Keratinocyte (primary cell): Measurements from ENCODE around the gene CZIB. TPM values are rescaled to one million over a fixed set of nuclear protein-coding genes. Genes with fewer than 3 reads are reported as not detected.

Experiments
- DNase-seq: peaks from one replicate; pipeline ENCODE4 v3.0.0-alpha.2; 2011; ENCODE audit warnings: low read depth, missing footprints, low spot score
- FAIRE-seq: peaks from 2 replicates; lab custom pipeline; 2011; peaks lifted over from hg19 to GRCh38; lab: Jason Lieb, UNC
- H2AFZ ChIP-seq: 2 replicates; pipeline ENCODE4 v1.6.0; 2012; ENCODE audit warnings: low read length, control low read depth, inconsistent platforms; ENCODE audit not compliant: control insufficient read depth
- H3K27ac ChIP-seq: 2 replicates; pipeline ENCODE4 v1.5.1; 2011; ENCODE audit warnings: low read length; ENCODE audit not compliant: control insufficient read depth, insufficient read depth
- H3K27me3 ChIP-seq: 3 replicates; pipeline ENCODE4 v1.6.0; 2011; ENCODE audit warnings: low read length; ENCODE audit not compliant: control insufficient read depth, insufficient read depth; ENCODE audit errors: extremely low read depth
- H3K36me3 ChIP-seq, 2 experiments: 2 replicates in 1 of 2; 3 replicates in 1 of 2; pipeline ENCODE4 v1.5.1; 2011; ENCODE audit warnings: low read length in 2 of 2, mild to moderate bottlenecking in 1 of 2; ENCODE audit not compliant: control insufficient read depth in 2 of 2, insufficient read depth in 2 of 2; ENCODE audit errors: extremely low read depth in 1 of 2
- H3K4me1 ChIP-seq: 3 replicates; pipeline ENCODE4 v1.5.1; 2011; ENCODE audit warnings: low read length; ENCODE audit not compliant: control insufficient read depth, insufficient read depth; ENCODE audit errors: extremely low read depth
- H3K4me2 ChIP-seq: 3 replicates; pipeline ENCODE4 v1.6.0; 2011; ENCODE audit warnings: low read depth, low read length; ENCODE audit not compliant: control insufficient read depth, insufficient read depth; ENCODE audit errors: extremely low read depth
- H3K4me3 ChIP-seq, 3 experiments: fragments of 200-600 bp in 1 of 3; sonication (generic) in 1 of 3; 2 replicates in 2 of 3; 3 replicates in 1 of 3; pipeline ENCODE4 v1.5.1; 2011 to 2016; ENCODE audit warnings: low read length in 3 of 3, mild to moderate bottlenecking in 3 of 3, control low read depth in 2 of 3, inconsistent platforms in 1 of 3, low read depth in 1 of 3, mixed read lengths in 1 of 3, mixed run types in 1 of 3, moderate library complexity in 1 of 3; ENCODE audit not compliant: control insufficient read depth in 2 of 3, insufficient read depth in 2 of 3; ENCODE audit errors: extremely low read depth in 1 of 3
- H3K79me2 ChIP-seq: 2 replicates; pipeline ENCODE4 v1.6.0; 2012; ENCODE audit warnings: low read length; ENCODE audit not compliant: control insufficient read depth, insufficient read depth
- H3K9ac ChIP-seq: 3 replicates; pipeline ENCODE4 v1.6.0; 2011; ENCODE audit warnings: low read length; ENCODE audit not compliant: control insufficient read depth, insufficient read depth; ENCODE audit errors: extremely low read depth
- H3K9me1 ChIP-seq: 3 replicates; pipeline ENCODE4 v1.6.0; 2011; ENCODE audit warnings: low read length; ENCODE audit not compliant: control insufficient read depth, insufficient read depth; ENCODE audit errors: extremely low read depth
- H3K9me3 ChIP-seq: 2 replicates; pipeline ENCODE4 v1.5.1; 2012; ENCODE audit warnings: low read depth, low read length; ENCODE audit not compliant: control insufficient read depth
- H4K20me1 ChIP-seq: 3 replicates; pipeline ENCODE4 v1.6.0; 2011; ENCODE audit warnings: low read length; ENCODE audit not compliant: control insufficient read depth, insufficient read depth; ENCODE audit errors: extremely low read depth
- CTCF ChIP-seq, 3 experiments: IDR thresholded peaks in 1 of 3; conservative IDR thresholded peaks in 1 of 3; optimal IDR thresholded peaks in 1 of 3; 2 replicates in 2 of 3; 3 replicates in 1 of 3; pipeline versions ENCODE3 to v1.5.1; 2011; ENCODE audit warnings: low read length in 3 of 3, mild to moderate bottlenecking in 3 of 3, moderate library complexity in 2 of 3, control low read depth in 1 of 3, inconsistent platforms in 1 of 3; ENCODE audit not compliant: insufficient read depth in 2 of 3; ENCODE audit errors: extremely low read depth in 1 of 3
- EZH2 ChIP-seq: IDR thresholded peaks from one replicate; pipeline ENCODE4 v1.6.1; 2012; ENCODE audit warnings: inconsistent platforms, mild to moderate bottlenecking, low read length, moderate library complexity
- dilution Hi-C: fragments of 300-500 bp; cut with MboI; formaldehyde crosslinking; loops from one replicate; pipeline ENCODE4 v1.7.0; 2020; ENCODE audit warnings: low sequenced_read_pairs; ENCODE audit not compliant: extremely low pct_ligation_motif_present
- polyA plus RNA-seq, 5 experiments: library from polyadenylated mRNA; depleted of rRNA in 3 of 5; stranded (reverse) in 3 of 5; stranded (forward) in 1 of 5; unstranded in 1 of 5; fragments of >200 nt; gene quantifications; 1 replicate in 1 of 5; 2 replicates in 3 of 5; 3 replicates in 1 of 5; pipeline versions ENCODE4 v1.2.1 to v1.2.3, GENCODE V29; 2011 to 2012; ENCODE audit warnings: missing spikeins in 2 of 5, low read depth in 1 of 5, low replicate concordance in 1 of 5

CZIB gene
- polyA plus RNA-seq, 1 donor (not counting 4 experiments of a cell fraction or from before 2014, with no cell fraction given), result 52.6 TPM

DNA sequence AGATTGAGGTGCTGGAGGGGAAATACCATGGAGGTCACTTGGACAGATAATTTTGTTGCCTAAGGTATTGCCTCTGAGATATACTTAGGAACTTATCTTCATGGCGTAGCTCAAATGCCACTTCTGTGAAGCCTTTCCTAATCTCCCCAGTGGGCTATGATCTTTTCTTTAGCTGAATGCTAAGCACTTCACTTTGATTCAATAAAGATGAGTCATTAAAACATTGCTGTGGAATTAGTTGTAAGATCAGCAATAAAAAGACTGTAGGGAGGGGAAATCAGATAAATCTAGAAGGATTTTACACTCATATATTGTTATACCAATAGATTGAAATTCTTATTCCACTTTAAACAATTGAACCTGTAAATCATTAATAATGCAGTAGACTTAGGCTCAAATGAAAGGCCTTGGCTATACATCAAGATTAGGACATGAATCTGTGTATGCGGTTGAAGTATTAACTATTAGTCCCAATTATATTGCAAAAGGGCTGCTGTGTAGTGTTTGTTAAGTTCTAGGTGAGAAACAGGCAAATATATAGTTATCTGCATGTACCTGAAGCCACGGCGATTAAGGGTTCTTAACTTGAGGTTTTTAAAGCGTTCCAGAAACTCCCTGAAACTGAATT is 37.1 kb upstream of the CZIB start:
- dilution Hi-C loops, result no loop called here
- Histone ChIP-seq H3K9ac (no peak overlapping the region), H3K9me1 (no peaks in the 10 kb centered on the region), H3K27ac (no peak overlapping the region), H3K4me2 (no peak overlapping the region), H4K20me1 (no peaks in the 10 kb centered on the region), H3K27me3 (no peaks in the 10 kb centered on the region), H3K9me3 (no peaks in the 10 kb centered on the region), H2AFZ (no peak overlapping the region), H3K4me3 (no peak overlapping the region), H3K36me3 (peaks cover 28 to 51% of the 10 kb centered on the region in 2 experiments), H3K4me1 (no peaks in the 10 kb centered on the region), H3K79me2 (no peaks in the 10 kb centered on the region)
- no peak for FAIRE-seq
- DNase-seq, result no peak
- TF ChIP-seq CTCF (optimal IDR thresholded peaks at IDR 0.05 in 1 of 3, IDR thresholded peaks at IDR 0.05 in 1 of 3, conservative IDR thresholded peaks at IDR 0.05 in 1 of 3; ENCODE audit: extremely low read depth in 1 of 3, insufficient read depth in 2 of 3, low read length in 3 of 3), result no peak
- TF ChIP-seq EZH2, result no peak

GRCh38 chr1:53256511-53257453 is 36.3 kb upstream of the CZIB start:
- H3K4me3 ChIP-seq, result no peak overlapping the region
- dilution Hi-C loops, result no loop called here

More at GRCh38 chr1:53256511-53257453, 36.3 kb upstream of the CZIB start:
- H3K79me2 ChIP-seq, result no peaks in the 10 kb centered on the region
- H3K9me1 ChIP-seq, result no peaks in the 10 kb centered on the region
- no peak overlapping the region for H3K9ac ChIP-seq
- H3K36me3 ChIP-seq, result peaks cover 22 to 47% of the 10 kb centered on the region in 2 experiments
- no peak overlapping the region for H3K4me2 ChIP-seq
- no peaks in the 10 kb centered on the region for H3K9me3 ChIP-seq
- no peaks in the 10 kb centered on the region for H3K27me3 ChIP-seq
- DNase-seq (no peak), FAIRE-seq (no peak)
- no peak overlapping the region for H2AFZ ChIP-seq
- H4K20me1 ChIP-seq, result no peaks in the 10 kb centered on the region
- no peak overlapping the region for H3K27ac ChIP-seq
- TF ChIP-seq EZH2, result no peak
- no peak for TF ChIP-seq CTCF (optimal IDR thresholded peaks at IDR 0.05 in 1 of 3, IDR thresholded peaks at IDR 0.05 in 1 of 3, conservative IDR thresholded peaks at IDR 0.05 in 1 of 3; ENCODE audit: extremely low read depth in 1 of 3, insufficient read depth in 2 of 3, low read length in 3 of 3)
- H3K4me1 ChIP-seq, result no peaks in the 10 kb centered on the region
